T-helper 1 cell (primary cell): ENCODE results near the gene ATP9B.
A peak's percentile ranks its signal among the peaks of the same experiment; 100 is the strongest.

ENCODE experiments used
- DNase-seq, 5 donors: peaks; one replicate each; pipeline ENCODE4 v3.0.0-alpha.2; 2012 to 2020

ATP9B gene

DNA sequence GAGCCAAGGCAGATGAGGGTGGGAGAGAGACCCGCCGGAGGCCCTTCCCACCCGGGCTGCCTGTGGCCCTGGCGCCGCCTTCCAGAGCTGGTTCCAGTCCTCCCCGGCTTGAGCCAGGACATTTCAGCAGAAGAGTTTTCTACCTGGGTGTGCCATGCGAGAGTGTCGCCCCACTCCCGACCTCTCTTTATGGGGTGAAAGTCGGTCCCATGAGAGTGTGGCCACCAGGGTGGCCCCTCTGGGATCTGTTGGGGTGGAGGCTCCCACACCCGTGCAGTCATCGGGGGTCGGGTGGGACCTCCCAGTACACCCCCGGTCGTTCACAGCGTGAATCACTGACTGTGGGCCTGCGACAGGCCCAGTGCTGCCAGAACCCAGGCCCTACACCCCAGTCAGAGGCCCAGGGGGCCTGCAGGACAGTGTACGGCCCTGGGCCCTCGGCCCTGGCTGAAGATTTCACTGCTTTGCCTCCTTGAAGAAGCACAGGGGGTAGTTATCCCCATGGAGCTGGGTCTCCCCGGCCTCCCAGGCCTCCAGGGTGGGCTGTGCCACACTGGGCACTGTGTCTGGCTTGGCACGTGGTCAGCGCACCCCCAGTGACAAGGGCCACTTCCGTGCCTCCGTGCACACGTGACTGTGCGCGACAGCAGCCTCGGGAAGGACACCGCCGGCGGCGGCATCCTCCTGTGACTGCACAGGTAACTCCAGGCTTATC lies 332.5 kb downstream of the ATP9B start:
- no peak for DNase-seq

DNA sequence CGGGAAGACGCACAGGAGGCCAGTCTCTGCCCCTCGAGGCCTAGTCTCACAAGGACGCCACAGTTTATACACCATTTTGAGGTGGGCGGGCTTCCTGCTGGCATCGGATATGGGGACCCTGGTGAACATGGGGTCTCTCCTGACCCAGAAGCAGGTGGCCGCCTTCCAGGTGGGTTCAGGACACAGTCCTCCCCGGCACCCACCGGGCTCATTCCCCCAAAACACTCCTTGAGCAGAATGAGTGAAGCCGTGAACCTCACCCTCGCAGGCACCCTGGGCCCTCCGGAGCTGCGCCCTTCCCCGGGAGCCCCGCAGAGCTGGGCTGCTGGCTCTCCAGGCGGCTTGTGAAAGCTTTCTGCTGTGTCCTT lies 333.0 kb downstream of the ATP9B start:
- DNase-seq = no peak

DNA sequence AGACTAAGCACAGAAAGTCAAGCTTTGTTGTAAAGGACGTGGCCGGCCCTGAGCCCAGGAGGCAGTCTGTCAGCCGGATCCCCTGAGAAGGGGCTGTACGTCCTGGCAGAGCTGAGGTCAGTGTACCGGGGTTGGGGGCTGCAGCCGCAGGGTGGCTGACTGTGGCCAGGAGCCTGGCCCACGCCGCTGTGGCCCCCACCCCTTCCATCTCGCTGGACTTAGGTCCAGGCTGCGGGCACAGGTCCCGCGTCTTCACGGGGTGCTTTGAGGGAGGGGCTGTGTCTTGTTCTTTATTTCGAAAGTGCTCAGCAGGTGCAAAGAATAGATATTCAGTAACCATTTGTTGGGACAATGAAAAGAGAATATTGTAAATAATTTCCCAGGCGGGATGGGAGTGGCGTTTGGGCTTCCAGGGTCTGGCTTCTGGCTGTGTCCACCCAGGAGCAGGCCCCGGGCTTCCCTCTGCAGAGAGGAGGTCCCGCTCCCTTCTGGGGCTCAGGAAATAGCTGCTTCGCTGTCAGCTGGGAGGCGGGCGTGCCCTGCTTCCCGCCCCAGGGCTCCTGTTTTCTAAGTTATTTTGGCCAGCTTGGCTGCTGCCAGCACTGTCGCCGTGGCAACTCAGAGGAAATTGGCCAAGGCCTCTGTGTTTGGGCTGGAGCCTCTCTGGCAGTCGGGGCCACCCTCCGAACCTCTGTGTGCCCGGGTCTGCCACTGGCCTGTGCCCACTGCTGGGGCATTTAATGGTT lies 334.0 kb downstream of the ATP9B start:
- no peak for DNase-seq

DNA sequence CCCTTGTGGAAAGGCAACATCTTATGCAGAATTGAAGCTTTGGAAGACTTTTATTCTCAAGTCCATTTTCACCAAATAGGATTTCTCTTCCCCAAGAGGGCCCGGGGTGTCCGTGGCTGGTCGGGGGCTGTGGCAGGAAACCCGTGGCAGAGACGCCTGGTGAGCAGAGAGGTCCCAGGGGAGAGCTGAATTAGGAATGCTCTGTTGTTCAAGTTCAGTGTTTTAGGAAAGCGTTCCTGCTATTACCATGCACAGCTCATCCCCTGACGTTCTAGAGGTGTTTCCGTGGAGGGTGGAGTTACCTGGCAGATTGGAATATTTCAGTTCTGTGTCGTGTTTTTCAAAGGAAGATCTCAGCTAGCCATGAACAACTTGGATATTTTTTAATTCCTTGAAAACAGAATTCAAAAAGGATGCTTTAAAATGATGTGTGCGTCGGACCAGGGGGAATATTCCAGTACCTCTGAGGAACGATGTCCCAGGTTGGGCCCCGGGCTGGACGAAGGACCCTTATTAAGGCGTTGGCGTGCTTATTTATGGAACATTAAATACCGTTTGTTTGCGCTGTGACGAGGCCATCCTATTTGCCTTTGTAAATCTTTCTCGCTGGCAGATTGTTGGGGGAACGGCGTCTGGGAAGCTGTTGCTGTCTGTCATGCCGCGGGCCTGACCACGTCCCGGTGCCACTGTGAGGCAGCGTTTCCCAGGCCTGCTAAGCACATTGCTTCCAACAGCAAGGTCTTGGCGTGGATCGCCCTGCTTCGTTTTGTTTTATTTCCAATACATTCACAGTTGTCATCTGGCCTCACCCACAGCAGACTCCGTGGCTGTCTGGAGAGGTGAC lies 334.8 kb downstream of the ATP9B start:
- DNase-seq = no peak

DNA sequence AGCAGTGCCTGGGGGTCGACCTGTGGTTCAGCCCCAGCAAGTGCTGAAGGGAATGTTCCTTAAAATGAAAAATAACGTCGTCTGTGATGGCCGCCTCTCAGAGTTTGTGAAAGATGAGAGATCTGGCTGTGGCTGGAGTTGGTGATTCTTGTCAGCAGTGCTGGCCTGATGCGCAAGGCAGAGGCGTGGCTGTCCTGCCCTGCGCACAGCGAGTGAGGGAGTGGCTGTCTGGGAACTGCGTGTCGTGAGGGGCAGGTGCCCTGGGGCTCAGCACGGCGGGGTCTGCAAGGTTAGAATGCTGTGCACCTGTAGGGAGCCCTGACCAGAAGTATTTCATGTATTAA lies 335.3 kb downstream of the ATP9B start:
- peak in 4 of 5 donors; percentile 49 to 60 (median 54) for DNase-seq

DNA sequence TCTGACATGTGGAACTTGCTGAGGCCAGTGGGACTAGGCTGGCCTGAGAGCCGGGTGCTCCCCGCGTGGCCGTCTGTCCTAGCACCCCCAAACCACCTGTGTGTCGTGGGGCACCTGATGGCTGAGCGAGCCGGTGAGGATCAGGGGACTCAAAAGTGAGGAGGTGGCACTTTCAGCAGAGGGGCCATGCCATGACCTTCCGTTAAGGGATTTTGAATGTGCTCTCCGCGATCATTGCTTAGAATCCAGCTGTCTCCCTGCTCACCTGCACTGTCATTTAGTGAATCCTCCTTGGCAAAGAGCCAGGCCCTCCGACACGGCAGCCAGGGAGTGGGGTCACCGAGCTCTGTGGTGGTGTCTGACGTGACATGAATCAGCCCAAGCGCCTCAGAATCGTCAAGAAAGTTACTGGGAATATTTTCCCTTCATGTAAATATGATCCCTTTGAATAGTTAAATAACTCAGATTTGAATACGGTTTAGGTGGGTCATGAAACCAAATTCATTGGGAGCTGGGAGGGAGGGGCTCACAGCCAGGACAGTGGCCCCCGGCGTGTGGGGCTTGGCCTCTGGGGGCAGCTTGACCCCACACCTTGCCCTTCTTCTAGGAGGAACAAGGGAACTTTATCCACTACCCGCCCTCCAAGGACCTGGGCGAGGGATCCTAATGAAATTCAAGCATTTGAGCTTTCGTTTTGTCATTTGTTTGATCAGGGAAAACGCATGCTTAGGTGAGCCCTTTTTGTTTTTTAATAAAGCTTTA lies 336.0 kb downstream of the ATP9B start:
- DNase-seq = peak in 4 of 5 donors; percentile 50 to 56 (median 50)

DNA sequence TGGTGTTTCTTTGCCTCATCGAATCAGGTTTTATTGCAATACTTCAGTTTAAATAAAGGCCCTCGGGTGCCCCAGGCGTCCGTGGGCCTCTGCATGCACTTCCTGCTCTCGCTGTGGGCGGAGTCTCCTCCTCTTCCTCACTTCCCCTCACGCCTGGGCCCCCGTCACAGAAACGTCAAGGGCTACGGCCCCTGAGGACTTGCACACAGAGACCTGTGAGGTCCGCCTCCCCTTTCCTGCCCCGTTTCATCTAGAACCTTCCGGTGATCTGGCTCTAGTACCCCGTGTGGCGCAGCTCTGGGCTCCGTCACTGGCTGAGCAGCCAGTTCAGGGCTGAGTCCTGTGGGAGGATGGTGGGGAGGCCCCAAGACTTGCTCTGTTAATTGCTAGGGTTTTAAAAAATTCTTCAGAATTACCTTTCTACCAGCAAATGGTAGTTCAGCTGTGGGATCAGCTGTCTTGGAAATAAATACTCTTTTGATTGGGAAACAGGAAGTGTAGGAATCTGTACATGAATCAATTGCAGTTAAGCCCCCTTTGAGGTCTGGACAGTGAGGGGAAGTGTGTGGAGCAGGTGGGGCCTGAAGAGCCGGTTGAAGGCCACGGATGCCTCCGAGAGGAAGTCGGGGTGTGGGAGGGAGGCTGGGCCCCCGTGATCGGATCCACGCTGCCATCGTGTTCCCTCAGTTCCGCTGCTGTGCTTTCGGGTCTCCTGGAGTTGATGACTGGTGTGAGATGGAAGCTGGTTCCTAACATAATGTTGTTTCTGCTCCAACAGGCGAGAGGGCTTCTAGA lies 336.8 kb downstream of the ATP9B start:
- peak; percentile 85 to 95 (median 89) for DNase-seq

DNA sequence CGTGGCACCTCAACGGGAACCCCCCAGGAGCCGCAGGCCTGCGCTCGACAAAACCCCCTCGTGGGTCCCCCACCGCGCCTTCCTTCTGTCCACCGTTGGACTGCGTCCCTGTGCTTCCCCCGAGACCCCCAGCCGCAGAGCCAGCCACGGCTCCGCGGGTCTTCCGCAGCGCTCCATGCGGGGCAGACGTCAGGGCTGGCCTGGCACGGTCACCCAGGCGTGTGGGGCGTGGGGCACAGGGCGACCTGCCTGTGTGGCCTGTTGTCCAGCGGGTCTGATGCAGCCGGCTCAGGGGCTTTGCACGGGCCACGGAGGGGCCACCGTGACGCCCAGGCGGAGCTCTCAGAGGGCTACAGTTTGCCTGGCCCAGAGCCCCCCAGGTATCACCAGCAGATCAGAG lies 337.5 kb downstream of the ATP9B start:
- no peak for DNase-seq

DNA sequence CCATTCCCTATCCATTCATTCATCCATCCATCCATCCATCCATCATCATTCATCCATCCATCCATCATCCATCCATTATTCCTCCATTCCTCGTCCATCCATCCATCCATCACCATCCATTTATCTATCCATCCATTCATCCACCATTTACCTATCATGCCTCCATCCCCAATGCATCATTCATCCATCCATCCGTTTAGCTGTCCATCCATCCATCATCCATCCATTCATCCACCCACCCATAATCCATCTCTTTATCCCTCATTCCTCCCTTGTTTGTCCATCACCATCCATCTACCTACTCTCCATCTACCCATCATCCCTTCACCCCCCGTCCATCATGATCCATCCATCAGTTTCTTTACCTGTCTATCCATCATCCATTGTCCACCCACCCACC lies 340.1 kb downstream of the ATP9B start:
- no peak for DNase-seq

DNA sequence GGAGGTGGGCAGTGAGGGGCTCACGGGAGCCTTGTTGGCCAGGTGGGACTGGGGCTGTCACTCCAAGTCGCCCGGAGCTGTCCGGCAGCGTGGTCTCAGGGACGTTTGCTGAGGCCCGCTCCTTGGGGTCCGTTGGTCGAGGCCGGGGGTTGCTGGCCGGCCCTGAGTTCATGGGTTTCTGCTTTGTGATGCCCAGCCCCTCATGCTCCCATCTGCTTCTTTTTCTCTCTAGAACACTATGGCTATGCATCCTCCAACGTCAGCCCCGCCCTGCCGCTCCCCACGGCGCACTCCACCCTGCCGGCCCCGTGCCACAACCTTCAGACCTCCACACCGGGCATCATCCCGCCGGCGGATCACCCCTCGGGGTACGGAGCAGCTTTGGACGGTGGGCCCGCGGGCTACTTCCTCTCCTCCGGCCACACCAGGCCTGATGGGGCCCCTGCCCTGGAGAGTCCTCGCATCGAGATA lies 341.0 kb downstream of the ATP9B start:
- no peak for DNase-seq

DNA sequence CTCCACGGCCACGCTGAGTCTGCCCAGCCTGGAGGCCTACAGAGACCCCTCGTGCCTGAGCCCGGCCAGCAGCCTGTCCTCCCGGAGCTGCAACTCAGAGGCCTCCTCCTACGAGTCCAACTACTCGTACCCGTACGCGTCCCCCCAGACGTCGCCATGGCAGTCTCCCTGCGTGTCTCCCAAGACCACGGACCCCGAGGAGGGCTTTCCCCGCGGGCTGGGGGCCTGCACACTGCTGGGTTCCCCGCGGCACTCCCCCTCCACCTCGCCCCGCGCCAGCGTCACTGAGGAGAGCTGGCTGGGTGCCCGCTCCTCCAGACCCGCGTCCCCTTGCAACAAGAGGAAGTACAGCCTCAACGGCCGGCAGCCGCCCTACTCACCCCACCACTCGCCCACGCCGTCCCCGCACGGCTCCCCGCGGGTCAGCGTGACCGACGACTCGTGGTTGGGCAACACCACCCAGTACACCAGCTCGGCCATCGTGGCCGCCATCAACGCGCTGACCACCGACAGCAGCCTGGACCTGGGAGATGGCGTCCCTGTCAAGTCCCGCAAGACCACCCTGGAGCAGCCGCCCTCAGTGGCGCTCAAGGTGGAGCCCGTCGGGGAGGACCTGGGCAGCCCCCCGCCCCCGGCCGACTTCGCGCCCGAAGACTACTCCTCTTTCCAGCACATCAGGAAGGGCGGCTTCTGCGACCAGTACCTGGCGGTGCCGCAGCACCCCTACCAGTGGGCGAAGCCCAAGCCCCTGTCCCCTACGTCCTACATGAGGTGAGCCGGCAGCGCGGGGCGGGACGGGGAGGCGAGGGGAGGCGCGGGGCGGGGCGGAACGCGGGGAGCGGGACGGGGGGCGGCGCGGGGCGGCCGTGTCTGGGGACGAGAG lies 341.8 kb downstream of the ATP9B start:
- no peak for DNase-seq

DNA sequence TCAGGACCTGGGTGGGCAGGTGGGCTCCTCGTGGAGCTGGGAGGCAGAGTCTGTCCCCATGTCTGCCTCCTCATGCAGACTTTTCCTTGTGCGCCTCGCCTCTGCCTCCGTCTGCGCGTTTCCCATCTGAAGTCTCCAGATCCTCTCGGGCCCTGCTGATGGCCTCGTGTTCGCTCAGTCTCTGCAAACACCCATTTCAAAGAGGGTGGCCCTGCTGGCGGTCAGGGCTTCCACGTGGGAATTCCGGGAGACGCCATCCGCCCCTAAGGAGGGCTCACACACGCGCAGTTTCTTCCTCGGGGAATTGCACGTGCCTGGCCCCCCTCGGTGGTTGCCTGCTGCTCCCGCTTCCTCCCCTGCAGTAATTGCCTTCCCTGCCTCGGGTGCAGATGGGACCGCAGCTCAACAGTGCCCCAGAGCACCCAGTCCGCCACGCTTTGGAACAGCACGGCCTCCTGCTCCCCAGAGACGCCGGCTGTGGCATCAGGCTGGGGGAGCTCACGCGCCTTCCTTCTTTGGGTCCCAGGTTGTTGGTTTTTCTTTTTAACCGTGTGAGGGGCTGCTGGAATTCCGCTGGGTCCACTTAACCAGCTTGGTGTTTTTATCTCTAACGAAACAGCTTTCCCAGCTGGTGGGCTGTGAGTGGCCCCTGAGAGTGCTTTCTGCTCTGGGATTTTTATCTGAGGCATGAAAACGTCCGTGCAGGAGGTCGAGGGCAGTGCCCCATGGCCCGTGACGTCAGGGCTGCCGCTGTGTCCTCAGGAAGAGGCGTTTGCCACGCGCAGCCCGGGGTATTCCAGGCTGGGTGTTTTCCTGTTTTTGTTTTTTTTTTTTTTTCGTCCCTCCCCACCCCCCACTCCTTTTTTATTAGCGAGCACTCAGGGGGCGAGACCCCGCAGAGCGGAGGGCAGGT lies 342.7 kb downstream of the ATP9B start:
- no peak for DNase-seq

DNA sequence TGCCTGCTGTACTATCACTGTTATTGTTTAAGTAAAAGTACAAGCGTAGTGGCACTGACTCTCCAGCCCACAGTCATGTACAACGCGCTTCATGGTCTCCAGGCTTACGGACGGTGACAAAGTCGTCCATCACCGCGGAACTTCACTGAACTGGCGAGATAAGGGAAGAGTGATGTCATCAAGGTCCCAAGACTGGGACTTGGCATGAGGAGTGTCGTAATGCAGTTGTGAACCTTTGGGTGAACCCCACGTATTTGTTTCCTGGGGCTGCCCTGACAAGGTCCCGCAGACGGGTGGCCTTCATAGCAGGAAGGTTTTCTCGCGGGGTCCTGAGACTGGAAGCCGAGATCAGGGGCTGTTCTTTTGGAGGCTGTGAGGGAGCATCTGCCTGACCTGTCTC lies 343.8 kb downstream of the ATP9B start:
- DNase-seq = no peak

DNA sequence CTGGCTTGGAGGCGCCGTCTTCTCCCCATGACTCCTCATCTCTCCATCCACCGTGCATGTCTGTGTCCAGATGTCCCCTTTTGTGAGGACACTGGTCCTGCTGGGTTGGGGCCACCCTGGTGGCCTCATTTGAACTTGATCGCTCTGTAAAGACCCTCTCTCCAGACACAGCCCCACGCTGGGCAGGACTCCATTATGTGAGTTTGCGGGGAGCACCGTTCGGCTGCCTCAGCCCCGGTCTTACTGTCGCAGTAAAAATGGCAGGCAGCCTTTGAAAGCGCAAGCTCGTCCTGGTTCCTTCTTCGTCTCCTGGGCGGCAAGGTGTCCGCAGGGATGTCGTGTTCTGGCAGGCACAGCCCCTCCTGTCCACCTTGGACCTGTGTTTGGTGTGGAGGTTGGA lies 344.2 kb downstream of the ATP9B start:
- DNase-seq = no peak

DNA sequence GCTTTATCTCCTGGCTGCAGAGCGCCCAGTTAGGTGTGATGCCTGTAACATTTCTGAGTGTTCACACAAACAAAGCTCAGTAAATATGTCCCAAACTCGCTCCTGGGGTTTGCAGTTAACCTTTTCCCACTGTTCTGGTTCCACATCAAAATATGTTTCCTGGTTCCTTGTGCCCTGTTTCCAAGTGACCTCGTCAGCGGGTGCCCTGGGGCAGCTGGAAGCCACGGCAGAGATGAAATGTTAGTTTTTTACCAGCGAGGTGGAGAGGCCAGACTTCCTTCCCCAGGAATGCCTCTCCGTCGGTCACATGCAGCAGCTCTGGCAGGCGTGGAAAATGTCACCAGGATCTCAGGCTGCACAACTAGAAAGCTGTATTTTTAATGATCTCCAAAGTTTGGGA lies 344.7 kb downstream of the ATP9B start:
- no peak for DNase-seq

DNA sequence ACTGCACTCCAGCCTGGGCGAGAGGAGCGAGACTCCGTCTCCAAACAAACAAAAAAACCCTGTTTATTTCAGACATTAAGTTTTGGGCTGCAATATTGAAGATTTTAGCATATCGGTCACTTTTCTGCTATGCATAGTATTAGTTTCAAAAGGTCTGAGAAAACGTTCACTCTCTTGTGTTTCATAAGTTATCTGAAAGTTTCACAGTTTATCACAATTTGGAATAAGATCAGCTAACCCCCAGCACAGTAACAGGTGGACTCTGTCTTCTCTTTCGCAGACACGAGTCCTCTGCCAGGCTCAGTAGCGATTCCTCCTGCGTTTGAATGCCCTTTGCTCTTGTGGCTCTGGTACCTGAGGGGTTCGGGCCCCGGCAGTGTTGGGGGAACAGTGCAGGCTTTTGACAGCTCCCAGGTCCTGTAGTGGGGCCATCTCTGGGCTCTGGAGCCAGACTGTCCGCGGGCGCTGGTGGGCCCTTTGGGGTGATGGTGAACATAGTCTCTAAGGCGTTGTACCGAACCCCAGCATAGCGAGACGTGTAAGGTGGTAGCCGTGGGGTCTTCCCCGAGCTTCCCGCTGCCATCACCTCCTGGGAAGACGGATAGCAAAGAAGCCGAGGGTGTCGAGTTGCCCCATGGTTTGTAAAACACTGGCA lies 347.0 kb downstream of the ATP9B start:
- DNase-seq = no peak

DNA sequence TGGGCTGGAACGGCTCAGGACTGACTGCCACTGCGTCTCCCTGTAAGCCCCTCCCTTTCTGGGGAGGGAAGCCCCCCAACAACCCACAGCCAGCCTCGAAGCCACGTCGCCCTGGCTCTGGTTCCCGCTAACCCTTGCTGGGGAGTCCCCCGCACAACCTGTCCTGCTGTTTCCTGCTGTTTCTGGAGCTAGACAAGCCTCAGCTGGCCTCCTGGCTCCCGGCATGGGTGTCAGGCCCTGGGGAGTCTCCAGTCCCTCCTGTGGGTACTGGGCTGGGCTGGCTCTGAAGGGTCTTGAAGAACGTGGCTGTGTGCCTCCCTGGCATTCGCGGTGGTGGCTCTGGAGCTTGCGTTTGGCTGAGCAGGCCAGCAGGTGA lies 347.5 kb downstream of the ATP9B start:
- DNase-seq = no peak

DNA sequence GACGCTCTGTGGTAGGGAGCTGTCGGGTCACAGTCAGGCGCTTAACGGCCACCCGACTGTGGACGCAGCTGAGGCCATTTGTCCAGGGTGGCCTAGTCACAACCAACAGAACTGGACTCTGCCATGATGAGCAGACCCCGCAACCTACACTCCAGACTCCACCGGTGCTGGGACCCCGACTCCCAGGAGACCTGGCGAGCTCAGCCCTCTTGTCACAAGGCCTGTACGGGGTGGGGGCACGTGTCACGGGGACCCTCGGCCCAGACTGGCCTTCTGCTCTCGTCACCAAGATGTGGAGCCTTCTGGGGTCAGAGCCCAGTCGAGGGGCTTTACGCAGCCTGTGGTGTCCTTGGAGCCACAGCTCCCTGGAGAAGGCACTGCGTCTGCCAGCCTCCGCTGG lies 349.0 kb downstream of the ATP9B start:
- DNase-seq = no peak

DNA sequence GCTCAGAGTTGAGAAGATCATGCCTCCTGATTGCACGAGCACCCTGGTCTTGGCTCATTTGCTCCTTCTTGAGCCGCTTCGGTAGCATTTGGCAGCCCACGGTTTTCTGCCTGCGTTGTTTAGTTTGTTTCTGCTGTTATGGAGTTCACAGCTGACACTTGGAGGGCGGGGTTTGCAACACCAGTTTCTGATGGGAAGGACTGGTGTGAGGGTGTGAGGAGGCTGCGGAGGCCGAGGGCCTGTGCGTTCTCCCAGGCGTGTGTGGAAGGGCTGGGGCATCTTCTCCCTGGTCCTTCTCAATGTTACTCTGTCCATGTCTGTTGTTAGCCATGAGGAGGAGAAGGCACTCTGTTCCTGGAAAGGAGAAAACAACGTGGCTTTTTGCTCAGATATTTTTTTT lies 349.4 kb downstream of the ATP9B start:
- DNase-seq = no peak
